OCI-LY3 (cell line): ENCODE measurements around the gene HS6ST1.

Experiments
- CTCF ChIP-seq: fragments of 200-600, 300-600 bp; sonication (generic); IDR thresholded peaks from 2 replicates; pipeline ENCODE4 v1.5.1; 2014; ENCODE audit warnings: antibody characterized with exemption, low read length, low read depth
- EZH2phosphoT487 ChIP-seq: fragments of 200-600 bp; shearing (Covaris generic); IDR thresholded peaks from 2 replicates; pipeline ENCODE4 v1.6.1; 2018; ENCODE audit warnings: antibody characterized with exemption, mixed run types, low read depth

- TF ChIP-seq CTCF (no peak), EZH2phosphoT487 (no peak)
Measured at GRCh38 chr2:128359841-128360240, 41.2 kb upstream of the HS6ST1 start.
